GM21786 (cell line): ENCODE results near the gene ZSWIM6.

ENCODE experiments used
- ATAC-seq: cut with Tn5 transposase; IDR thresholded peaks from one replicate; pipeline ENCODE4 v1.9.1; 2021; ENCODE audit not compliant: unreplicated experiment

Gene ZSWIM6

DNA sequence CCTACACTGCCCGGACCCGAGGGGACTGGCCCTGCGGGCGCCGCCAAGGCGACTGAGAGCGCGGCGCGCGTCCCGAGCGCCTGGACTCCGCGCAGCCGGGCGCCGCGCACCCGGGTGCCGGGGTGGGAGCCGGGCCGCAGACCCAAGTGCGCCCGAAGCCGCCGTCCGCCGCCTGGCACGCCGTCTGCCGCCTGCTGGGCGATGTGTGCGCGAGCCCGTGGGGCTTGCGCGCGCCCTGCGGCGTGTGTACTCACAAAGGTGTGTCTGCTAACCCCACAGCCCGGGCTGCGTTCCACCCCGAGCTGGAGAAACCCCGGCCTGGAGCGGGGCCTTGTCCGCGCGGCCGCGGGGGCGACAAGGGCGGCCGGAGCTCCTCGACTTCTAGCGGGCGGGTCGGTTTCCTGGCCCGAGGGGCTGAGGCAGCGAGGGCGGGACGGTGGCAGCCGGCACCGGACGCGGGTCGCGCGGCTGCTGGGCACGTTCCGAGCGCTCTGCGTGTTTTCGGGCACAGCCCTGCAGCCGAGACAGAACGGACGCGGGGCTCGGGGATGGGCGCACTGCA, 1.1 kb upstream of the ZSWIM6 start:
- peak; percentile 22 for ATAC-seq

DNA sequence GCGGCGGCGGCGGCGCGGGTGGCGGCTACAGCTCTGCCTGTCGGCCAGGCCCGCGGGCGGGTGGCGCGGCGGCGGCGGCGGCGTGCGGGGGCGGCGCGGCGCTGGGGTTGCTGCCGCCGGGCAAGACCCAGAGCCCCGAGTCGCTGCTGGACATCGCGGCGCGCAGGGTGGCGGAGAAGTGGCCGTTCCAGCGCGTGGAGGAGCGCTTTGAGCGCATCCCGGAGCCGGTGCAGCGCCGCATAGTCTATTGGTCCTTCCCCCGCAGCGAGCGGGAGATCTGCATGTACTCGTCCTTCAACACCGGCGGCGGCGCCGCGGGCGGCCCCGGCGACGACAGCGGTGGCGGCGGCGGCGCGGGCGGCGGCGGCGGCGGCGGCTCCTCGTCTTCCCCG, 296 bp downstream of the ZSWIM6 start:
- peak; percentile 0 for ATAC-seq

DNA sequence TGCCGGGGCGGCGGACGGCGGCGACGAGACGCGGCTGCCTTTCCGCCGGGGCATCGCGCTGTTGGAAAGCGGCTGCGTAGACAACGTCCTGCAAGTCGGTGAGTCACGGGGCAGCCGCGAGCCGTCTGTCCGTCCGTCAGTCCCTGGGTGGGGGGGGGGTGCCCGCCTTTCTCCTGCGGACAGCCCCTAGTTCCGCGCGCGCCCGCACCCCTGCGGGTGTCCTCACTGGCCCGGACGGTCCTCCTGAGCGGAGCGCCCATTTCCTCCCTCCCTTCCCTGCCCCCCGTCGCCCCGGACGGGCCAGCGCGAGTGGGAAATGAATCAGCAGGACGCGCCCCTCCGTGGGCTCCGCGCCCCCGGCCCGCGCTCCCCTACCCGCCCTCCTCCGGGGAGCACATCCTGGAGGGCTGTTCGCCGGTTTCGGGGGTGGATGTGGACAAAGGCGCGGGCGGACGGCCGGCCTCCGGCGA, 828 bp downstream of the ZSWIM6 start:
- no peak for ATAC-seq

DNA sequence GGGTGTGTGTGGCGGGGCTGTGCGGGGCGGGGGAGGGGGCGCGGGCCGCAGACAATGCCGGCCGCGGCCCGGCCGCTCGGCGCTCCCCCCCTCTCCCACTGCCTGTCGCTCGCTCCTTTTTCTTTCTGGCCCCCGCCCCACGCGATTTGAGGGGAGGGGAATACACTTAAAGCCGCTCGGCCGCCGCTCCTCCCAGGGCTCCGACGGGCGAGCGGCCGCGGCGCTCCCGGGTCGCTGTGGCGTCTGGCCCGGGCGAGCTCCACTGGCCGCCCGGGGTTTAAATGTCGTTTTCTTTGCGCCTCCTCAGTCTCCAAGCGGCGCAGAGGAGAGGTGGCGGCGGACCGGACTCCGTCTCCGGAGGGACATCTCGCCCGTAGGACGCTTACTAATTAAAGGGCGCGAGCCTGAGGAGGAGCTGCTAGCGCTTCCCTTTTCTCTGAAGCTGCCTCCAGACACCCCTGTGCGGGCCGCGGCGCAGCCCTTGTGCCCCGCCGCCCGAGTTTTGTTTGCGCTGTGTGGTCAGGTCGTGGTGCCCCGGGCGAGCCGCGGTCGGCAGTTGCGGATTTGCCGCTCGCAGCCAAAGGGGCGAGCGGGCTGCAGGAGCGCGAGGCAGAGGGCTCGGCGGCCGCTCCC, 1.4 kb downstream of the ZSWIM6 start:
- no peak for ATAC-seq

DNA sequence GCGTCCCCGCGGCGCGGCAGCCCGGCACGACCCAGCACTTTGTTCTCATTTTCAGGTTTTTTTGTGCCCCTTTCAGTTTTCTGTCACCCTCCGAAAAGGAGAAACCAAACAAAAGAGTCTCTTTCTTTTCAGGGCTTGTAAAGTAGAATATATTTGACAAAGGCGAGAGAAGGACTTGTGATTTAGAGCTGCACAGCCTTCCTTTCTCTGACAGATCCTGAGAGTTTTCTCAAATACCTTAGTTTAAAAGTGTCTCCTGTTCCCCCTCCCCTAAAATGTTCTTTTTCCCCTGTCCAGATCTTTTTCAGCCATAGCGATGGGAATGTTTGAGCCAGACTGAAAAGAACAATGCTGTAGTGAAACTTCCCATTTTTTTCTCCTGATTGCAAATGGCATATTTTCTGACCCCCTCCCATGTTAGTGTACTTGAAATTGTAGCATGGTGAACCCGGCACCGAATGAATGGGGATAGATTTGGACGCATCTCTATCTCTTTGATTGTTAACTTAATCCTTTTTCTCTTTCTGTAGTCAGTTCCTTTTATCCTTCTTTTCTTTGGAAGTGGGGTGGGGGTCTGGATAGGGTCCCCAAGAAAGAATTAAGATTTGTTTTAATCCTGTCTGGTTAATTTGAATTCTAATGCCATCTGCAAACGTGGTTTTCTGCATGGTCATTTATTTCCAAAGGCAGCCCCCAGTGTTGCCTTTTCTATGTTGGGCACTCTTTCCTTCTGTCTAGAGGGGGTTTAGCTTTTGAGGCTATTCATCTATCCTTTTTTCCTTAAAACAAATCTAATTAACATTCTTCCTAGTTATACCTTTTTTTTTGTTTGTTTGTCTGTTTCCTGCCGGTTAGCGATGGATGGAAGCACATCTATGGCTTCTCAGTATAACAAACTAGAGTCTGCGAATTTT, 2.2 kb downstream of the ZSWIM6 start:
- ATAC-seq: no peak

DNA sequence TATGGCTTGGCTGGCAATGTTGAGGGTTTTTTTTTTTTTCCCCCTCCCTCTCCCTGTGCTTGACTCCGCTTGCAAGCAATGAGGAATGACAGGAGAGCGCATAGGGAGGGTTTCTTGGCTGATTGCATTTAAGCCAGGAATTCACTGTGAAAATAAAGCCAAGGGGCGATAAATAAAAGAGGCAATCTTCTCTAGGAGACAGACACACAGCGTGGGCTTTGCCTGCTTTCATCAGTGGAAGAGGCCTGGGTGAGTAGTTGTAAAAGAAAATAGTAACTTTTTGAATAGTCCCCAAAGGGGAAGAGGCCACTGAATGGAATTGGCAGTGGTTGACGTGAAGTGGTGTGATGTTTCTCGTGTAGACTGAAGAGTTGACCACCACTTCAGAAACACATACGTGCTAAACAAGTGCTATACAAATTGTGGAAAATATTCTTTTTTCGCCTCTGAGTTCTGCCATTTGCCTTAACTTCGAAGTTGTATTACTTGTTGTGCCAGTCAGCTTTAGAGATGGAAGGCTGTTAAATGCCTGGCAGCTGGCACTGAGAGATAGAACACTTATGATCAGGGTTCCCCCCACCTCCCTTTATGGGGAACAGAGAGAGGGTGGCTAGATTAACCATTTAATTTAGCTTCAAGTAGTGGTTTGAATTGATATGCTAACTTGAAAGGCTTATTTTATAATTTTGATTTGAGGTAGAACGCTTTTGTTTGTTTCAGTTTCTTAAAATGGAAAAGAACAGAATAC, 3.0 kb downstream of the ZSWIM6 start:
- ATAC-seq: no peak

DNA sequence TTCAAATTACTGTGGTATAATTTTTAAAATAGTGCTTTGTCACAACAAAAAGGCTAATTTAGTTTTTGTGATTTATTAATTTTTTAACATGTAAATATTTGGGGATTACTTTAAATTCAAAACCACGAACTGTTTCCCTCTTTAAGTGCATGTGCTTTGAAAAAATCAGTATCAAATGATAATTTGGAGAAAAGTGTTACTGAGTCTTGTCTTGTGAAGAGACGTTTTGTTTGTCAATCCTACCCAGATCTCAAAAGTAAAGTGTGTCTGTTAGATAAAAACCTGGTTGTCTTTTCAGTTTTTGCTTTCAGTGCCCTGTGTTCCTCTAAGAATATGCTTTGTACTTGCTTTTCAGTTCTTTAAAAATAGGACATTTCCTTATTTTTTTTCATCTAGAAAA, 7.7 kb downstream of the ZSWIM6 start:
- no peak for ATAC-seq

DNA sequence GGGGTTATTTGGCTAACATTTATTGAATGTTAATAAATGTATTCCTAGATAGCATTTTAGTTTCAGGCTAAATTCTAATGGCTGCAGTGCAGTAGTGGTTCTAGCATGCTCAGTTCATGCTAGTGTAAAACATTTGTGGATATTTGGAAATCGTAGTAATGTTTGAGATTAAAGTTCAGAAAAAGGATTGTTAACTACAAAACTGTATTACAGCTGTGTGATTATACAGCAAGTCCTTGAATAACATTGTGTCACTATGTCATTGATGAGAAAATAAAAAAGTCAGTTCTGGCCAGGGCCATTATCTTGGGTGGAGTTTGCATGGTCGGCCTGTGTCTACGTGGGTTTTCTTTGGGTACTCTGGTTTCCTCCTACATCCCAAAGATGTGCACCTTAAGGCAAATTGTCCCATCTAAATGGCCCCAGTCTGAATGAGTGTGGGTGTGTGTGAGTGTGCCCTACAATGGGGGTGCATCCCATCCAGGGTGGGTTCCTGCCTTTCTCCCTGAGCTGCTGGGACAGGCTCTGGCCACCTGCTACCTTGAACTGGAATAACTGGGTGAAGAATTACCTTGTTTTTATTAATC, 8.8 kb downstream of the ZSWIM6 start:
- no peak for ATAC-seq

DNA sequence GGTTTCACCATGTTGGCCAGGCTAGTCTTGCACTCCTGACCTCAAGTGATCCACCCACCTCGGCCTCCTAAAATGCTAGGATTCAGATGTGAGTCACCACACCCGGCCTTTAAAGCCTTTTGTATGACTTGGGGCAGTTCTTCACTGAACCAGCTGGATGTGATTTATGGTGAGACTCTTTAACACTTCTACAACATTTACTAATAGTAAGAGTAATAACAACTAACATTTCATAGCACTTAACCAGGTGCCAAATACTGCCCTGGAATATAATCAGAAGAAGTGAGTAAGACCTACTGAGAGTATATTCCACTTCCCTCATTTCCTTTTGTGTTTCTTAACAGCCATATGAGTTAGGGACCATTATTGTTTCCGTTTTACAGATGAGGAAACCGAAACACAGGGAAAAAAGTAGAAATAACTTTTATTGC, 10.0 kb downstream of the ZSWIM6 start:
- no peak for ATAC-seq

DNA sequence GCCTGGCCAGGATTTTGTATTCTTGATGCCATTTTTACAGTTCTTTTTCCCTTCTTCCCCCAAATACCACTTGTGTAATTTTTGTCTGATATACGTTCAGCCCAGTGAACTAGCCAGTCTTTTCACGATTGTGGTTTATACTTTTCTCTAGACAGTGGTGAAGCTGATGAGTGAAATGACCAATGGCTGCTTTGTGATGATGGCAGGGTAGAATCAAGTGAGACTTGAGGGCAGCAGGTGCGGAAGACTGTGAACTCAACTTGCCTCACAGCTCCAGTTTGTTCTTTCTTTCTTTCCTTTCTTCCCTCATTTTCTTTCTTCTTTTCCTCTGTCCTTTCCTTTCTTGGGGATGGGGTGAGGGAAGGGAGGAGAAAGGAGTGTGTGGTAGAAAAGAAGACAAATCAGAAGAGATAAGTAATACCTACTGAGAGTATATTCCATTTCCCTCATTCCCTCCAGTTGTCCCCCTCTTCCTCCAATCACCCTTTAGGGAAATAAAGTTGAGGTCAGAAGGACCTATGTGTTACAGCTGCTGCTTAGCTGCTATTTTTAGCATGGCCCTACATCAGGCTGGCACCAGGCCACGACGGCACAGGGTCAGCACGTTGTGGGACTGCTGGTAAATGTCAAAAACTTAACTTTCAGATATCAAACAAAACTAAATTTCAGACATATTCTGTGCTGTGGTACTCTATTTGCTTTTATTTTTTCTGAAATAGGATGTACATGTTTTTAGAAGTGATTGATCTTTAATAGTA, 12.3 kb downstream of the ZSWIM6 start:
- no peak for ATAC-seq

DNA sequence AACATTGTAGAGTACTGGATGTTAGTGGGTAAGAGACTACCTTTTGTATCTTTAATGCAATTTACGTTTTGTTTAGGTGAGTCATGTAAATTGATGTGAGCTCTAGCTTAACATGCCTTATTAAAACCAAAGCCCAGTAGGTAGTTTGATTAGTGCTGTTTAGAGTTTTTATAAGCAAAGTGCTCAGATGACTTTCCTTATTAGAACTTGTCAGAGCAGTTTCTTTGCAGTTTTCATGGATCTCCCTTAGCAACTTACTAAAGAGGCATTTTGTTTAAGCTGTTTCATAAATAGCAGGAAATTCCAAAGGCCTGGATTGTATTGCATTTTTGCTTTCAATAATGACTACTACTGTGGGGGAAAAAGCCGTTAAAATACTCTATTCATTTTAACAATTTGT, 14.5 kb downstream of the ZSWIM6 start:
- no peak for ATAC-seq

DNA sequence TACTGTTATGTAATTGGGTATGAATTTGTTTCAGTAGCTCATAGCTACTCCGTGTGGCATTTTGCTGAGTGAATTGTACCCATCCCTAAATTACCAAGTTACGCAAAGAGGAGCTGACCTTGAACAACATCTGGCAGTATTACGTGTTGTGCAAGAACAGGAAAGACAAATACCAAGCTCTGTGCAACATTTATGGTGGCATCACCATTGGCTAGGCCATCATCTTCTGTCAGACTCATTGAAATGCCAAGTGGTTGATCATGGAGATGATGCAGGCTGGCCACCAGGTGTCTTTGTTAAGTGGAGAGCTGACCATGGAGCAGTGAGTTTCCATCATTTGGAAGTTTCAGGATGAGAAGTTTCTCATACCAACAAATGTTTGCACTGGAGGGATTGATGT, 15.0 kb downstream of the ZSWIM6 start:
- ATAC-seq: no peak

DNA sequence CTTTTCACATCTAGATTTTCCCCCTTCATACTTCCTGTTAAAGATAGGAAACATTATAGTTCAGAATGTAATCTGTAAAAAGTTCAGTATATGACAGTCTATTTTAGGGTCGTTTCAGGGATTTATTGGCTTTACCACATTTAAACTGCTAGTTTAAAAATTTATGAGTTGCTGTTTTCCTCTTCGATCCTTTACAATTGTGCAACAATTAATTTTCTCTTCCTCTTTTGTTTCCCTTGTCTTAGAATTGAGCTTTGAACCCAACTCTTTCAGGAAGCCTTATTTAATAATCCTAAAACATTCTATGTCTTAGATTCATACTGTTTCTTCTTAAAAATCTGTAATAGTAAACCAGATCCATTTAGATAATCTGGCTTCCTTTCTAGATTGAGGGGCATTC, 16.4 kb downstream of the ZSWIM6 start:
- ATAC-seq: no peak

DNA sequence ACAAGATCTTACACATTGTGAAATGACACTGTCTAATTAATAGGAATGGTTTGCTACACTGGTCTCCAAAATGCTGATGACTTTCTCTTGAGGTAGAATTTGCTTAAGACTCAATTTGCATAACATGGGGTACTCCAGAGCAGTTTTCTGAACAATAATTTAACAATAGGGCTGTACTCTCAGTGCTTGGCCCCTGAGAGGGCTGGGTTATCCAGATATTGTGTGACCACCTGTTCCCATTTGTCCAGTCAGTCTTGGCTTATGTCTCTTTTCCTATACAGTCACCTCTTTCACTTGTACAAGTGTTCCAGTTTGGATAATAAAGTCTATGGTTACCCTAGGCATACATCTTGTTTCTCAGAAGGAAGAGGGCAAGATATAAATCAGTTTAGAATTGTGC, 17.9 kb downstream of the ZSWIM6 start:
- no peak for ATAC-seq

DNA sequence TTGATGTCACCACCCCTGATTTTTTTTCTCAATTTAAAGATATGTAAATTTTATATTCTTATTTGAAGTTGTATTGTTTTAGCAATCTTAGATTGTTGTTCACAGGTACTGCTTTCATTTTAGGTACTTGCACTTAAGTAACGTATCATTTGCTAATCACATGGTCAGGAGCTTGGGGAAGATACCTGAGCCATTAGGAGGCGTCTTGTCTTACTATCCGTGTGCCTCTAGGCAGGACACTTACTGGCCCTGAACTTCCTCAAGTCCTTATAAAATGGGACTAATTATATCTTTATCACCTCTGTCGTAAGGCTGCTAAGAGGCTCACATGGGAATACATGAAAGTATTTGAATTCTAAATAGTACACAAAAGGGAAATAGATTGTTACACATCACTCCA, 18.5 kb downstream of the ZSWIM6 start:
- no peak for ATAC-seq

DNA sequence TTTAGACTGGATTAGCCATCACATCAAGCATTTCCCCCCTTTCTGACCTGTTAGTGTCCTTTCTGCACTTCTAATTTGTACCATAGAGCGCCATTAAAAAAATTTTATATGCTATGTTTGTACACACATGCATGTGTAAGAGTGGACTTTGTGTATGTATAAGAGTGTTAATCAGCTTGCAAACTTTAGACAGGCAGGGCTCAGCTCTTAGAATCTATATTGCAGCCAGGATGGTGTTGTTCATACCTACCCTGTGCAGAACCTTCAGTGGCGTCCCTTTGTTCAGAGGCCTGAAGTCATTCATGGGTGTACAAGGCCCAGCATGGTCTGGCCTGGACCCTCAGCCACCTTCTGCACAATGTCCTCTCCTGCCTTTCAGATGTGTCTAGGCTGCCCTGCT, 19.7 kb downstream of the ZSWIM6 start:
- no peak for ATAC-seq

DNA sequence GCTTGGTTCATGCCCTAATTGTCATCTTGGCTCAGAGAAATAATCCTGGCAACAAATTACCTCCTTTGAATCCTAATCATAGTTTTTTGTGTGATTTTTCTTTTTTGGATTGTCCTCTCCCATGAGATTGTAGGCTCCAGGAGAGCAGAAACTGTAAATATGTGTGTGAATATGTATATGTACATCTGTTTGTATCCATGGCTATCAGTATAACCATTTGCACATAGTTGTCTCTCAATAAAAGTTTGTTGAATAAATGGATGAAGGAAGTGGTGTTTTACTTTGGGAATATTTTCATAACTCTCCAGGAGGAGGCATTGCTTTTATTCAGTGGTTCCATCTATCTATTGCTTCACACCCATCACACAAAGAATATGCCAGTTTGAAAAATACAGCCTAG, 20.1 kb downstream of the ZSWIM6 start:
- no peak for ATAC-seq

DNA sequence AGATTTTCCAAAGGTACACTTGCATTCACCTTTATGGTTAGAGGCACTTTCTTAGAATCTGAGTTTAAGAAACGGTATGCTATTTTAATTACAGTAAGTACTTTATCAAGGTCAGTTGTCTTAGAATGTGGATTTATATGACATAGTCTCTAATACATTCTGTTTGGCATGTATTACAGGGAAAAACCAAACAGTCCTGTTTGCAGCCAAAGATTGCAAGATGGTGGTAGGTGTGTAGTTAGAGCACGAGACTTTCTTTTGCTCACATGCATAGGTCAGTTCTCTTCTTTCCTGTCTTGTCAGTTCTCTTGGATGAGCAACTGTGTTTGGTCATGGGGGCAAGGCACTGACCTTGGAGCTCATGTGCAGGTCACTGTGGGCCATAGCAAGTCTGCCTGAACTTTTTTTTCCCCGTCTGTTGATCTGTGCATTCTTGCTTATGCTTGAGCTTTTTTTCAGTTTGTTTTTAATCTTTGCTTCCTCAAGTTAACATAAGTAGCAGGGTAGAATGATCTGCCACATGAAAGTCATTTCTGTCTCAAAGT, 20.6 kb downstream of the ZSWIM6 start:
- ATAC-seq: no peak

DNA sequence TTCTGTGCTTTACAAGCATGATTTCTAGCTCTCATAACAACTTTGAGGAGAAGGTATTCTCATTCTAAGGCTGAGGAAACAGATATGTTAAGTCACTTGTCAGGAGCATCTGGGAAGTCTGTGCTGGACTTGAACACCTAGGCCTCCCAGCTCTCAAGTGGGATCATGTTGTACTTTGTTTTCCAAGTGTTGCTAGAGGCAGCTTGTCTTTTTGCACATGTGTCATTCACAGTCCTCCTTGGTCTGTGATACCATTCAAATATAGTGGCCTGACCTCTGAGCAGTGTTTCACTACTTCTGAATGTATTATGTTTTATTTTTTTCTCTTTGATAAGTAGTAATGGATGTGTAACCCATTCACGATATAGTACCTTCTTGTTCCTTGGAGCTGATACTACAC, 21.2 kb downstream of the ZSWIM6 start:
- ATAC-seq: no peak

DNA sequence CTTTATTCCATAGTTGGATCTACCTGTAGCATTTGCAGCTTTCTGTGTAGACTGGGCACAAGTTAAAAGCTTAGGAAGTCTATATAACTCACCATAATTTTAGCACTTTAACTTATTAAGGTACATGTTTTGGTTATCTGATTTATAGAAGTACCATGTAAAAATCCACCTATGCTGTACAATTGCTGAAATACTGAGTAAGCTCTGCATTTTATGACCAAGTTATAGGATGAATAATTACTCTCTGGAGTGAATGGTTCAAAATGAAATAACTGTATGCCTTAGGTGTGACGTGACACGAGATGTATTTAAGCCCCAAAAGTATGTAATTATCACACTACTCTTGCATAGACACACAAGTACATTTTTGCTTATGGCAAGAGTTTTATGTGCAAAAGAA, 22.1 kb downstream of the ZSWIM6 start:
- ATAC-seq: no peak
